A549 (cell line): ENCODE results near the gene PHKB. TPM values are rescaled to one million over a fixed set of nuclear protein-coding genes. Genes with fewer than 3 reads are reported as not detected.

Source experiments
- ATAC-seq, 2 experiments: fragments of 200-7000 bp in 1 of 2; fragments of >200 bp in 1 of 2; cut with Nextera tagmentation in 1 of 2; cut with Tn5 transposase in 1 of 2; 3 replicates each; pipeline versions ENCODE4 v1.8.0 to v1.9.1; 2018 to 2020; ENCODE audit warnings: mild to moderate bottlenecking in 1 of 2, moderate library complexity in 1 of 2
- CTCF ChIA-PET: fragments of 300-600 bp; sonication (Branson Sonifier 250); formaldehyde crosslinking; extraction: SDS; loops from one replicate; lab custom pipeline; 2021; ENCODE audit warnings: antibody characterized with exemption, inconsistent platforms; lab: Yijun Ruan, JAX
- POLR2A ChIA-PET: fragments of 350-600 bp; formaldehyde crosslinking; extraction: SDS; loops from one replicate; lab custom pipeline; 2021; ENCODE audit warnings: antibody characterized with exemption, inconsistent platforms; lab: Yijun Ruan, JAX
- DNase-seq, 2 experiments: peaks; one replicate each; pipeline versions ENCODE4 v3.0.0 to v3.0.0-alpha.2; 2011 to 2016; ENCODE audit warnings: low read depth in 1 of 2, low spot score in 1 of 2
- FAIRE-seq: peaks from 2 replicates; lab custom pipeline; 2011; peaks lifted over from hg19 to GRCh38; lab: Jason Lieb, UNC
- H3K27ac ChIP-seq, 2 experiments: fragments of >200 bp; sonication (Bioruptor Twin); formaldehyde crosslinking; 3 replicates each; pipeline ENCODE4 v1.5.1; 2016 to 2017
- H3K4me1 ChIP-seq: fragments of >200 bp; sonication (Bioruptor Twin); formaldehyde crosslinking; 3 replicates; pipeline ENCODE4 v1.6.1; 2016
- H3K4me2 ChIP-seq: fragments of >200 bp; sonication (Bioruptor Twin); formaldehyde crosslinking; 3 replicates; pipeline ENCODE4 v1.6.1; 2016
- H3K4me3 ChIP-seq: fragments of >200 bp; sonication (Bioruptor Twin); formaldehyde crosslinking; 3 replicates; pipeline ENCODE4 v1.5.1; 2016
- H3K9me3 ChIP-seq: fragments of >200 bp; sonication (Bioruptor Twin); formaldehyde crosslinking; 3 replicates; pipeline ENCODE4 v1.6.1; 2016
- CEBPB ChIP-seq, 2 experiments: fragments of >200 bp in 1 of 2; sonication (Bioruptor Twin) in 1 of 2; formaldehyde crosslinking in 1 of 2; IDR thresholded peaks; 2 replicates each; pipeline ENCODE4 v1.6.1; 2012 to 2016
- EHF ChIP-seq: fragments of 250-450 bp; sonication (Bioruptor Pico); IDR thresholded peaks from 2 replicates; pipeline ENCODE4 v1.5.0; 2020; ENCODE audit warnings: mild to moderate bottlenecking
- EP300 ChIP-seq, 2 experiments: fragments of >200 bp; sonication (Bioruptor Twin); formaldehyde crosslinking; IDR thresholded peaks; 2 replicates in 1 of 2; 3 replicates in 1 of 2; pipeline ENCODE4 v1.6.1; 2016 to 2017
- HDAC2 ChIP-seq: fragments of 200-600 bp; sonication (generic); IDR thresholded peaks from 2 replicates; pipeline ENCODE4 v1.6.1; 2016
- HEYL ChIP-seq: fragments of 250-450 bp; sonication (Bioruptor Pico); IDR thresholded peaks from 2 replicates; pipeline ENCODE4 v1.8.0; 2021; ENCODE audit warnings: mild to moderate bottlenecking, moderate library complexity
- MAZ ChIP-seq: fragments of 150-350 bp; IDR thresholded peaks from 2 replicates; pipeline ENCODE4 v1.6.1; 2014; ENCODE audit warnings: antibody characterized with exemption, low read depth, low read length, borderline replicate concordance
- MYC ChIP-seq: IDR thresholded peaks from 2 replicates; pipeline ENCODE4 v1.6.1; 2012; ENCODE audit warnings: mild to moderate bottlenecking, inconsistent platforms, low read length, improper control_type of control experiment, borderline replicate concordance
- NR3C1 ChIP-seq: fragments of >200 bp; sonication (Bioruptor Twin); formaldehyde crosslinking; IDR thresholded peaks from 3 replicates; pipeline ENCODE4 v1.6.1; 2017
- POLR2A ChIP-seq: IDR thresholded peaks from 2 replicates; pipeline ENCODE4 v1.6.1; 2012; ENCODE audit warnings: mild to moderate bottlenecking, low read length
- RAD21 ChIP-seq, 2 experiments: fragments of >200 bp in 1 of 2; sonication (Bioruptor Twin) in 1 of 2; formaldehyde crosslinking in 1 of 2; IDR thresholded peaks in 1 of 2; conservative IDR thresholded peaks in 1 of 2; 2 replicates in 1 of 2; 3 replicates in 1 of 2; pipeline ENCODE4 v1.6.1; 2012 to 2018; ENCODE audit warnings: inconsistent platforms in 1 of 2
- RARB ChIP-seq: fragments of 250-450 bp; sonication (Bioruptor Pico); IDR thresholded peaks from 2 replicates; pipeline ENCODE4 v1.8.0; 2021; ENCODE audit warnings: mild to moderate bottlenecking, moderate library complexity
- ZFP36 ChIP-seq: fragments of 450-650 bp; IDR thresholded peaks from 2 replicates; pipeline ENCODE4 v1.6.1; 2014; ENCODE audit warnings: borderline replicate concordance; ENCODE audit not compliant: partially characterized antibody
- ZSCAN20 ChIP-seq: fragments of 250-450 bp; sonication (Bioruptor Pico); IDR thresholded peaks from 2 replicates; pipeline ENCODE4 v1.8.0; 2022; ENCODE audit warnings: mild to moderate bottlenecking, moderate library complexity
- WGBS: methylation state at CpG from one replicate; pipeline ENCODE4 v1.1.6; 2017; ENCODE audit errors: missing lambda C conversion rate; 5-methylcytosine and 5-hydroxymethylcytosine counted together
- polyA plus RNA-seq, 4 experiments: library from polyadenylated mRNA; depleted of rRNA in 3 of 4; stranded (reverse); fragments of >200 nt; fragmentation: RNase III in 1 of 4; extraction: RNeasy Plus Mini Kit Qiagen cat#74134 plus additional on column Dnase treatment in 1 of 4; gene quantifications; 2 replicates in 3 of 4; 3 replicates in 1 of 4; pipeline ENCODE4 v1.2.3, GENCODE V29; 2011 to 2017
- TF ChIP-seq, protein P1 (sequence below): IDR thresholded peaks from 2 replicates; pipeline ENCODE4 v1.6.1; 2012
- TF ChIP-seq, protein P2 (sequence below): fragments of 150-350 bp; IDR thresholded peaks from 2 replicates; pipeline ENCODE4 v1.6.1; 2014; ENCODE audit warnings: low read depth, mild to moderate bottlenecking, low read length
- TF ChIP-seq, protein P3 (sequence below): fragments of 250-450 bp; sonication (Bioruptor Pico); IDR thresholded peaks from 2 replicates; pipeline ENCODE4 v1.5.0; 2020; ENCODE audit warnings: low read depth, mild to moderate bottlenecking, moderate library complexity
- TF ChIP-seq, protein P4 (sequence below): fragments of >200 bp; sonication (Bioruptor Twin); formaldehyde crosslinking; IDR thresholded peaks from 3 replicates; pipeline ENCODE4 v1.5.1; 2016

Gene PHKB
- polyA plus RNA-seq, 2 of the 4 experiments (the other 2 are of a cell fraction): 33.2 to 96.8 TPM

DNA sequence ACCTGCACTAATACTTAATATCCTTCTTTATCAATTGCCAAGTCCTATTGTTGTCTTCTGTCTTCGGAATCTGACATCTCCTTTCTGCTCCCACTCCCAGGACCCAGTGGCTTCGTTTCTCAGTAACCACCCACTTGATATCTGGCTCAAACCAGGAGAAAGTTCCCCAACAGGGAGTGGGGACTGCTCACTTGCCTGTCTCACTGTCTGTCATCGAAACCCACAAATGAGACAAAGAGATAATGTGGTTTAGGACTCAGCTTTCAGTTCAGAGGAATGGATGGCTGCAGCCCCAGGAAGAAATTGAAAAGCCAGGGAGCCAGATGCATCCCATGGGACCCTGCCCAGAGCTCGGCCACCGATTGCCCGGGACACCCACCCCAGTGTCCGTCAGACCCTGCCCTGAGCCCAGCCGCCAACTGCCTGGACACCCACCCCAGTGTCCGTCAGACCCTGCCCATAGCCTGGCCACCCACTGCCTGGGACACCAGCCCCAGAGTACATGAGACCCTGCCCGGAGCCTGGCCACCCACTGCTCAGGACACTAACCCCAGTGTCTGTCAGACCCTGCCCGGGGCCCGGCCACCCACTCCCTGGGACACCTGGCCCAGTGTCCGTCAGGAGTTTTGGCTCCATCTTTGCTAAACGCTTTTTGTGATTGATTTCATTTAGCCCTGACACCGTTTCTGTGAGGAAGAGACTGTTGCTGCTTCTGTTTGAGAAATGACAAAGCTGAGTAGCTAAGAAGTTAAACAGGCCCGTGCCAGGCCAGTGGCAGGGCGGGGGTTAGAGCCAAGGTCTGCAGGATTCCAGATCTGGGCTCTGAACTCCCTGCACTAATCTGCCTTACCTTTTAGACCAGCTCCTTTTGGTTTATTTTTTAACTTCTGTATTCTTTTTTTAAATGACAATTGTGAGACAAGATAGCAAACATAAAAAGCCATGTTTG is 251.4 kb downstream of the PHKB start:
- H3K27ac ChIP-seq: peak overlapping the region; percentile 31 to 44; a peak in 3 of 6 replicates
- 0 out of 3 replicates have a peak overlapping the region, but pooled peaks have one; percentile 29 for H3K4me2 ChIP-seq
- no peak for DNase-seq
- H3K9me3 ChIP-seq: no peaks in the 10 kb centered on the region
- TF ChIP-seq EHF (CRISPR knock-in tag): no peak
- TF ChIP-seq NR3C1: no peak
- TF ChIP-seq RARB (CRISPR knock-in tag): no peak
- TF ChIP-seq, protein P1, sequence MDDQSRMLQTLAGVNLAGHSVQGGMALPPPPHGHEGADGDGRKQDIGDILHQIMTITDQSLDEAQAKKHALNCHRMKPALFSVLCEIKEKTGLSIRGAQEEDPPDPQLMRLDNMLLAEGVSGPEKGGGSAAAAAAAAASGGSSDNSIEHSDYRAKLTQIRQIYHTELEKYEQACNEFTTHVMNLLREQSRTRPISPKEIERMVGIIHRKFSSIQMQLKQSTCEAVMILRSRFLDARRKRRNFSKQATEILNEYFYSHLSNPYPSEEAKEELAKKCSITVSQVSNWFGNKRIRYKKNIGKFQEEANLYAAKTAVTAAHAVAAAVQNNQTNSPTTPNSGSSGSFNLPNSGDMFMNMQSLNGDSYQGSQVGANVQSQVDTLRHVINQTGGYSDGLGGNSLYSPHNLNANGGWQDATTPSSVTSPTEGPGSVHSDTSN: no peak
- TF ChIP-seq POLR2A: no peak
- no peak for TF ChIP-seq RAD21 (conservative IDR thresholded peaks at IDR 0.05 in 1 of 2, IDR thresholded peaks at IDR 0.05 in 1 of 2)
- TF ChIP-seq, protein P2, sequence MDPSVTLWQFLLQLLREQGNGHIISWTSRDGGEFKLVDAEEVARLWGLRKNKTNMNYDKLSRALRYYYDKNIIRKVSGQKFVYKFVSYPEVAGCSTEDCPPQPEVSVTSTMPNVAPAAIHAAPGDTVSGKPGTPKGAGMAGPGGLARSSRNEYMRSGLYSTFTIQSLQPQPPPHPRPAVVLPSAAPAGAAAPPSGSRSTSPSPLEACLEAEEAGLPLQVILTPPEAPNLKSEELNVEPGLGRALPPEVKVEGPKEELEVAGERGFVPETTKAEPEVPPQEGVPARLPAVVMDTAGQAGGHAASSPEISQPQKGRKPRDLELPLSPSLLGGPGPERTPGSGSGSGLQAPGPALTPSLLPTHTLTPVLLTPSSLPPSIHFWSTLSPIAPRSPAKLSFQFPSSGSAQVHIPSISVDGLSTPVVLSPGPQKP: no peak
- no peak for TF ChIP-seq MYC
- no peak for TF ChIP-seq ZFP36
- ChIA-PET POLR2A (no interaction called here), CTCF (interaction anchor here (0.9 kb wide), 1 partner anchor 571 kb away, joined by 3 read pairs; no protein-coding TSS in a partner anchor)
- FAIRE-seq: no peak
- no peak overlapping the region for H3K4me3 ChIP-seq
- WGBS: 76% methylated on average over 15 of the region's 17 CpGs
- ATAC-seq: peak; percentile 54 to 66; a peak in 4 of 6 replicates
- peaks cover 10% of the 10 kb centered on the region for H3K4me1 ChIP-seq

DNA sequence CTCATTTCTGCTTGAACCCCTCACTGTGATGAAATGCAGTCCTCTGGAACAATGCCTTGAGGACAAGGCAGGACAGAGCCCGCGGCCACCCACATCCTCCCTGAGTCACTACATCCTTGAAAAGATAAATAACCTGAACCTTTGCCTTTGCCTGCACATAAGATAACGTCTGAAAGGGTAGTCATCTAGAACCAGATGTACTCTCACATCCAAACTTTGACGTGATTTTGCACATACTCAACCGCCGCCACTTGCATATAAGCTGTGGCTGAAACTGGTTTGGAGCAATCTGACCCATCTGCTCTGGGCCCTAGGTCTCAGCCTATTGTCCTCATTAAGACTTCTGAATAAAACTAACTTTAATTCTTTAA is 252.1 kb downstream of the PHKB start:
- Histone ChIP-seq H3K27ac (no peak overlapping the region; a peak in 1 of 6 replicates), H3K4me2 (0 out of 3 replicates have a peak overlapping the region, but pooled peaks have one; percentile 29), H3K4me1 (peaks cover 10% of the 10 kb centered on the region), H3K4me3 (no peak overlapping the region), H3K9me3 (no peaks in the 10 kb centered on the region)
- FAIRE-seq (no peak), DNase-seq (peak in 1 of 2 experiments; percentile 28), ATAC-seq (peak in 1 of 2 experiments; percentile 63; a peak in 3 of 6 replicates)
- CTCF ChIA-PET: interaction anchor here (0.9 kb wide), 1 partner anchor 572 kb away, joined by 3 read pairs; no protein-coding TSS in a partner anchor
- WGBS: 26% methylated on average over 6 of the region's 6 CpGs
- TF ChIP-seq RAD21 (conservative IDR thresholded peaks at IDR 0.05 in 1 of 2, IDR thresholded peaks at IDR 0.05 in 1 of 2): no peak
- no peak for TF ChIP-seq CEBPB (IDR thresholded peaks at IDR 0.05)
- TF ChIP-seq ZSCAN20 (CRISPR knock-in tag): no peak
- POLR2A ChIA-PET: no interaction called here

DNA sequence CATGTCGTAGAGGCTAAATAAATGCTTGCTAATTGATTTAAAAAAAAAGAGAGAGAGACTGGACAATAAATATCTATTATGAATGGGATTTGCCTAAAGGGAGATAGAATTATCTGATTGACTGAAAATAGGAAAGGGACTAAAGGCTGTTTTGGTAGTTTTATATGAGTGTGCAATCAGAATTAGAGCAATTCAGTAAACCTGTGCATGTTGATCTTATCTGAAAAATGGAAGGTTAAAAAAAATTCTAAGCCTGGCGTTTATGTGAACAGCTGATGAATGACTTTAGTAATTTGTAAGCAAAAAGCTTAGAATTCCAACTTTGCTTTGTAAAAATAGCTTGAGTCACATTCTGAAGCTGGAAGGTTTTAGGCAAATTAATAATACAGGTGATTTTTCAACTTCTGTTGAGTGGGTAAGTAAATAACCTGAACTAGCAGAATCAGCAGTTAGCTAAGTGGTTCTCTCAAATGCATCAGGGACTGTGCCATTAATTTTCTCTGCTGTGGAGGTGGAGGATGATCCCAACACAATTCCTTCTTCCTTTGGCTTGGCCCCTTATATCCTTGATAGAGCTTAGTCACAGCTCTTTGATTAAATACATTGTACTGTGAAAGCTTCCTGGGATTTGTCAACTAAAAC is 254.4 kb downstream of the PHKB start:
- WGBS: 72% methylated on average over 2 of the region's 2 CpGs
- no peak for FAIRE-seq
- Histone ChIP-seq H3K9me3 (no peaks in the 10 kb centered on the region), H3K4me3 (no peak overlapping the region), H3K27ac (no peak overlapping the region), H3K4me1 (peaks cover 10% of the 10 kb centered on the region), H3K4me2 (no peak overlapping the region)
- no peak for TF ChIP-seq HEYL (CRISPR knock-in tag)
- no peak for TF ChIP-seq MAZ
- no peak for TF ChIP-seq EP300 (IDR thresholded peaks at IDR 0.05)
- TF ChIP-seq, protein P3, sequence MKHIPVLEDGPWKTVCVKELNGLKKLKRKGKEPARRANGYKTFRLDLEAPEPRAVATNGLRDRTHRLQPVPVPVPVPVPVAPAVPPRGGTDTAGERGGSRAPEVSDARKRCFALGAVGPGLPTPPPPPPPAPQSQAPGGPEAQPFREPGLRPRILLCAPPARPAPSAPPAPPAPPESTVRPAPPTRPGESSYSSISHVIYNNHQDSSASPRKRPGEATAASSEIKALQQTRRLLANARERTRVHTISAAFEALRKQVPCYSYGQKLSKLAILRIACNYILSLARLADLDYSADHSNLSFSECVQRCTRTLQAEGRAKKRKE (CRISPR knock-in tag): no peak
- TF ChIP-seq HDAC2: no peak
- TF ChIP-seq, protein P4, sequence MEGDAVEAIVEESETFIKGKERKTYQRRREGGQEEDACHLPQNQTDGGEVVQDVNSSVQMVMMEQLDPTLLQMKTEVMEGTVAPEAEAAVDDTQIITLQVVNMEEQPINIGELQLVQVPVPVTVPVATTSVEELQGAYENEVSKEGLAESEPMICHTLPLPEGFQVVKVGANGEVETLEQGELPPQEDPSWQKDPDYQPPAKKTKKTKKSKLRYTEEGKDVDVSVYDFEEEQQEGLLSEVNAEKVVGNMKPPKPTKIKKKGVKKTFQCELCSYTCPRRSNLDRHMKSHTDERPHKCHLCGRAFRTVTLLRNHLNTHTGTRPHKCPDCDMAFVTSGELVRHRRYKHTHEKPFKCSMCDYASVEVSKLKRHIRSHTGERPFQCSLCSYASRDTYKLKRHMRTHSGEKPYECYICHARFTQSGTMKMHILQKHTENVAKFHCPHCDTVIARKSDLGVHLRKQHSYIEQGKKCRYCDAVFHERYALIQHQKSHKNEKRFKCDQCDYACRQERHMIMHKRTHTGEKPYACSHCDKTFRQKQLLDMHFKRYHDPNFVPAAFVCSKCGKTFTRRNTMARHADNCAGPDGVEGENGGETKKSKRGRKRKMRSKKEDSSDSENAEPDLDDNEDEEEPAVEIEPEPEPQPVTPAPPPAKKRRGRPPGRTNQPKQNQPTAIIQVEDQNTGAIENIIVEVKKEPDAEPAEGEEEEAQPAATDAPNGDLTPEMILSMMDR: no peak
- CTCF ChIA-PET: no interaction called here
- no peak for DNase-seq
- POLR2A ChIA-PET: no interaction called here
- ATAC-seq: no peak
